Upper lobe of left lung (tissue), 4 donors: ENCODE data around the gene EDEM2.

Experiments
- CTCF ChIP-seq, 6 experiments: fragments of 450-650 bp in 4 of 6; fragments of 200-600 bp in 2 of 6; sonication (generic) in 2 of 6; IDR thresholded peaks; one replicate each; pipeline ENCODE4 v1.5.1; 2016 to 2019; ENCODE audit warnings: antibody characterized with exemption in 6 of 6
- EP300 ChIP-seq, 4 donors: sonication (generic); formaldehyde crosslinking; IDR thresholded peaks; one replicate each; pipeline ENCODE4 v1.5.1; 2017; ENCODE audit warnings: antibody characterized with exemption in 4 of 4, control low read depth in 2 of 4

GRCh38 chr20:35171753-35172433, 24.8 kb upstream of the EDEM2 start, which contains the start of gene PROCR:
- TF ChIP-seq CTCF (IDR thresholded peaks at IDR 0.05) (no peak), EP300 (IDR thresholded peaks at IDR 0.05) (no peak)
